Panc1 (cell line): ENCODE measurements around the gene TANK. TPM values are rescaled to one million over a fixed set of nuclear protein-coding genes. Genes with fewer than 3 reads are reported as not detected.

Source experiments
- ATAC-seq: fragments of 200-7000 bp; cut with Tn5 transposase; 2 replicates; pipeline ENCODE4 v1.9.1; 2020; ENCODE audit warnings: mild to moderate bottlenecking, moderate library complexity
- BruUV-seq: library from RNA; stranded (reverse); fragments of 400-500 nt; replicated peaks from 2 replicates; lab custom pipeline; 2021; lab: Mats Ljungman, UMichigan
- CTCF ChIA-PET: fragments of 300-600 bp; sonication (Branson Sonifier 250); formaldehyde crosslinking; loops from one replicate; lab custom pipeline; 2022; ENCODE audit warnings: antibody characterized with exemption; lab: Charles Lee
- POLR2A ChIA-PET: fragments of 300-600 bp; sonication (Branson Sonifier 250); formaldehyde crosslinking; loops from one replicate; lab custom pipeline; 2022; ENCODE audit warnings: antibody characterized with exemption; lab: Charles Lee
- DNase-seq: peaks from one replicate; pipeline ENCODE4 v3.0.0-alpha.2; 2010; ENCODE audit warnings: low read depth, low spot score
- H3K27ac ChIP-seq: 2 replicates; pipeline ENCODE4 v1.5.1; 2011; ENCODE audit warnings: mild to moderate bottlenecking, low read length, inconsistent platforms
- H3K27me3 ChIP-seq: fragments of 200-500 bp; sonication (Bioruptor generic); 2 replicates; pipeline ENCODE4 v1.6.0; 2014; ENCODE audit warnings: low read length, inconsistent platforms; ENCODE audit not compliant: control insufficient read depth, insufficient read depth
- H3K36me3 ChIP-seq: fragments of 200-500 bp; sonication (Bioruptor generic); 2 replicates; pipeline ENCODE4 v1.5.1; 2014; ENCODE audit warnings: inconsistent platforms, mild to moderate bottlenecking, low read length, moderate library complexity; ENCODE audit not compliant: control insufficient read depth, insufficient read depth
- H3K4me1 ChIP-seq: 2 replicates; pipeline ENCODE4 v1.5.1; 2011; ENCODE audit warnings: inconsistent platforms, mild to moderate bottlenecking, low read length, moderate library complexity; ENCODE audit not compliant: control insufficient read depth, insufficient read depth
- H3K4me3 ChIP-seq, 2 experiments: 2 replicates each; pipeline ENCODE4 v1.5.1; 2011 to 2012; ENCODE audit warnings: low read depth in 2 of 2, low read length in 2 of 2, mild to moderate bottlenecking in 2 of 2, inconsistent platforms in 1 of 2, moderate library complexity in 1 of 2
- H3K9me3 ChIP-seq: fragments of 200-500 bp; sonication (Bioruptor generic); 2 replicates; pipeline ENCODE4 v1.5.1; 2014; ENCODE audit warnings: low read depth, mild to moderate bottlenecking, inconsistent platforms, low read length, moderate library complexity; ENCODE audit not compliant: control insufficient read depth, insufficient read depth
- CTCF ChIP-seq: fragments of 450-650 bp; IDR thresholded peaks from 2 replicates; pipeline ENCODE4 v1.5.1; 2017; ENCODE audit warnings: mild to moderate bottlenecking
- POLR2AphosphoS5 ChIP-seq: IDR thresholded peaks from 2 replicates; pipeline ENCODE4 v1.6.1; 2012; ENCODE audit warnings: mild to moderate bottlenecking, low read depth, low read length, moderate library complexity
- REST ChIP-seq, 2 experiments: IDR thresholded peaks; 2 replicates each; pipeline ENCODE4 v1.6.1; 2011 to 2012; ENCODE audit warnings: low read depth in 2 of 2, control low read depth in 1 of 2, low read length in 1 of 2, mild to moderate bottlenecking in 1 of 2, moderate library complexity in 1 of 2; ENCODE audit not compliant: insufficient read depth in 1 of 2
- SIN3A ChIP-seq: IDR thresholded peaks from 2 replicates; pipeline ENCODE4 v1.6.1; 2012; ENCODE audit warnings: low read depth, mild to moderate bottlenecking, low read length, moderate library complexity, borderline replicate concordance; ENCODE audit not compliant: insufficient read depth
- TCF7L2 ChIP-seq: IDR thresholded peaks from 2 replicates; pipeline ENCODE4 v1.6.1; 2011; ENCODE audit warnings: mild to moderate bottlenecking, low read depth, low read length, inconsistent platforms
- in situ Hi-C: cut with HindIII; loops from 2 replicates; pipeline ENCODE4 v1.10.0; 2016; ENCODE audit warnings: low sequenced_read_pairs, low pct_unique_long_range_greater_than_20kb
- intact Hi-C: fragments of 100-400 bp; cut with micrococcal nuclease; formaldehyde crosslinking; loops from one replicate; pipeline ENCODE4 v1.10.0; 2022; ENCODE audit not compliant: unreplicated experiment
- total RNA-seq: library from RNA; stranded (reverse); gene quantifications from one replicate; pipeline ENCODE4 v1.2.1, GENCODE V29; 2021; ENCODE audit not compliant: unreplicated experiment

TANK gene
- total RNA-seq, 1 experiment from 2014 or later: 36.0 TPM

- Histone ChIP-seq H3K9me3 (no peaks in the 10 kb centered on the region), H3K27me3 (no peaks in the 10 kb centered on the region), H3K27ac (no peak overlapping the region), H3K4me1 (peaks cover 1% of the 10 kb centered on the region; the same call in 1 of the 2 replicates), H3K4me3 (no peak overlapping the region), H3K36me3 (no peaks in the 10 kb centered on the region)
- ATAC-seq (no peak), DNase-seq (no peak)
- no peak for TF ChIP-seq POLR2AphosphoS5
- TF ChIP-seq SIN3A: no peak
- no peak for TF ChIP-seq TCF7L2
- no peak for TF ChIP-seq CTCF
- POLR2A ChIA-PET: no interaction called here
- CTCF ChIA-PET: no interaction called here
- in situ Hi-C loops (no loop called here), intact Hi-C loops (no loop called here)
- BruUV-seq: no TSS peak
Measured at GRCh38 chr2:161117506-161117905, 42.7 kb upstream of the TANK start.

GRCh38 chr2:161118722-161119121 is 41.5 kb upstream of the TANK start:
- intact Hi-C loops: no loop called here
- TF ChIP-seq REST (IDR thresholded peaks at IDR 0.05; ENCODE audit: insufficient read depth in 1 of 2, low read depth in 2 of 2, low read length in 1 of 2): no peak
- no peak for TF ChIP-seq SIN3A
- TF ChIP-seq TCF7L2: no peak
- no peak for TF ChIP-seq POLR2AphosphoS5
- no peak for TF ChIP-seq CTCF
- no TSS peak for BruUV-seq

More at GRCh38 chr2:161118722-161119121, 41.5 kb upstream of the TANK start:
- no peaks in the 10 kb centered on the region for H3K9me3 ChIP-seq
- in situ Hi-C loops: no loop called here
- H3K36me3 ChIP-seq: no peaks in the 10 kb centered on the region
- no peak for DNase-seq
- no peak for ATAC-seq
- POLR2A ChIA-PET: interaction anchor here (0.7 kb wide), 1 partner anchor 70 kb away, joined by 3 read pairs; no protein-coding TSS in a partner anchor
- CTCF ChIA-PET: interaction anchor here (0.6 kb wide), 1 partner anchor 83 kb away, joined by 4 read pairs; no protein-coding TSS in a partner anchor
- peaks cover 11% of the 10 kb centered on the region for H3K4me1 ChIP-seq
- H3K27me3 ChIP-seq: no peaks in the 10 kb centered on the region
- H3K4me3 ChIP-seq: no peak overlapping the region
- H3K27ac ChIP-seq: no peak overlapping the region
